Astrocyte (in vitro differentiated cells and primary cell): Measurements from ENCODE around the gene NRF1. TPM values are rescaled to one million over a fixed set of nuclear protein-coding genes. Genes with fewer than 3 reads are reported as not detected.
A peak's percentile ranks its signal among the peaks of the same experiment; 100 is the strongest.

Experiments used
- DNase-seq: peaks from one replicate; pipeline ENCODE4 v3.0.0-alpha.2; 2010; ENCODE audit warnings: low read depth
- FAIRE-seq: peaks from 2 replicates; lab custom pipeline; 2011; peaks lifted over from hg19 to GRCh38; lab: Jason Lieb, UNC
- H2AFZ ChIP-seq: 2 replicates; pipeline ENCODE4 v1.6.0; 2012; ENCODE audit warnings: low read depth, low read length, inconsistent platforms
- H3K27ac ChIP-seq: 2 replicates; pipeline ENCODE4 v1.5.1; 2011; ENCODE audit warnings: low read depth, low read length, inconsistent platforms
- H3K27me3 ChIP-seq: 2 replicates; pipeline ENCODE4 v1.6.0; 2011; ENCODE audit warnings: low read length, inconsistent platforms; ENCODE audit not compliant: insufficient read depth
- H3K36me3 ChIP-seq: 2 replicates; pipeline ENCODE4 v1.5.1; 2011; ENCODE audit warnings: low read length, inconsistent platforms; ENCODE audit not compliant: insufficient read depth
- H3K4me1 ChIP-seq: 2 replicates; pipeline ENCODE4 v1.5.1; 2011; ENCODE audit warnings: low read length, inconsistent platforms; ENCODE audit not compliant: insufficient read depth
- H3K4me2 ChIP-seq: 2 replicates; pipeline ENCODE4 v1.6.0; 2012; ENCODE audit warnings: low read length, inconsistent platforms
- H3K4me3 ChIP-seq: 2 replicates; pipeline ENCODE4 v1.5.1; 2011; ENCODE audit warnings: low read depth, mild to moderate bottlenecking, low read length, inconsistent platforms; ENCODE audit not compliant: insufficient read depth
- H3K79me2 ChIP-seq: 2 replicates; pipeline ENCODE4 v1.6.0; 2012; ENCODE audit warnings: mild to moderate bottlenecking, low read length, inconsistent platforms; ENCODE audit not compliant: insufficient read depth
- H3K9ac ChIP-seq: 2 replicates; pipeline ENCODE4 v1.6.0; 2012; ENCODE audit warnings: mild to moderate bottlenecking, low read length, inconsistent platforms
- H3K9me3 ChIP-seq: 2 replicates; pipeline ENCODE4 v1.5.1; 2012; ENCODE audit warnings: low read depth, mild to moderate bottlenecking, low read length, inconsistent platforms; ENCODE audit not compliant: insufficient read depth
- H4K20me1 ChIP-seq: 2 replicates; pipeline ENCODE4 v1.6.0; 2012; ENCODE audit warnings: low read length, inconsistent platforms; ENCODE audit not compliant: insufficient read depth
- H3K27ac Mint-ChIP-seq: one replicate; pipeline ENCODE4 v1.8.0; 2021; ENCODE audit warnings: mild to moderate bottlenecking, mixed read lengths; ENCODE audit not compliant: unreplicated experiment
- H3K27me3 Mint-ChIP-seq: one replicate; pipeline ENCODE4 v1.8.0; 2021; ENCODE audit warnings: low read depth, mixed read lengths; ENCODE audit not compliant: unreplicated experiment
- H3K36me3 Mint-ChIP-seq: one replicate; pipeline ENCODE4 v1.8.0; 2021; ENCODE audit warnings: low read depth, mixed read lengths; ENCODE audit not compliant: unreplicated experiment
- H3K4me1 Mint-ChIP-seq: one replicate; pipeline ENCODE4 v1.8.0; 2021; ENCODE audit warnings: low read depth, mixed read lengths; ENCODE audit not compliant: unreplicated experiment
- H3K4me3 Mint-ChIP-seq: one replicate; pipeline ENCODE4 v1.8.0; 2021; ENCODE audit warnings: mild to moderate bottlenecking, moderate library complexity, mixed read lengths; ENCODE audit not compliant: unreplicated experiment
- H3K9me3 Mint-ChIP-seq: one replicate; pipeline ENCODE4 v1.8.0; 2021; ENCODE audit warnings: mild to moderate bottlenecking, mixed read lengths; ENCODE audit not compliant: unreplicated experiment
- EZH2 ChIP-seq: IDR thresholded peaks from 2 replicates; pipeline ENCODE4 v1.6.1; 2012; ENCODE audit warnings: mild to moderate bottlenecking, low read length, inconsistent platforms; ENCODE audit not compliant: insufficient read depth
- total RNA-seq: library from RNA; stranded (reverse); gene quantifications from 2 replicates; pipeline ENCODE4 v1.2.1, GENCODE V29; 2021
- TF ChIP-seq, protein P1 (sequence below): IDR thresholded peaks from 2 replicates; pipeline ENCODE4 v1.5.1; 2011; ENCODE audit warnings: low read depth, mild to moderate bottlenecking, inconsistent platforms, low read length, moderate library complexity; ENCODE audit not compliant: insufficient read depth

The NRF1 gene
- total RNA-seq, 1 donor from 2014 or later, result 12.7 TPM

DNA sequence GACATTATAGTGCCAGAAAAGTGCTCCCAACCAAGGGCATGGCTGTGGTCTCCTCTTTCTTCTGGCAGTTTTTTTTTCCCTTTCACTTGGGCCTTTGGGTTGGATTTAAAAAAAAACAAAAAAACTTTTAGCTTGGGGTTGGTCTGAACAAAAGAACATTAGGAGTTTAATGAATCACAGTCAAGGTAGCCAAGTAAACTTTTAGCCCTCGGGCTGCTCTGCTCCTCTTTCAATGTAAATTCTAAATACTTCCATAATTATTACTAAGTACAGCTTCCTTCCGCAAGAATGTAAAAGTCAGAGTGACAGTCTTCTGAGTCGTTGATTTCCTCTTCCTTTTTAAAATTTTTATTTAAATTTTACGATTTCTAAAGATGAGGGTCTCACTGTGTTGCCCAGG lies 79.2 kb downstream of the NRF1 start:
- Histone ChIP-seq H3K4me3 (no peak overlapping the region), H4K20me1 (no peaks in the 10 kb centered on the region), H3K27me3 (no peaks in the 10 kb centered on the region), H2AFZ (no peak overlapping the region), H3K4me1 (no peaks in the 10 kb centered on the region), H3K9ac (no peak overlapping the region), H3K36me3 (no peaks in the 10 kb centered on the region), H3K79me2 (no peaks in the 10 kb centered on the region), H3K27ac (no peak overlapping the region), H3K4me2 (no peak overlapping the region), H3K9me3 (no peaks in the 10 kb centered on the region)
- FAIRE-seq (no peak), DNase-seq (no peak)
- peaks cover 11% of the 10 kb centered on the region for H3K36me3 Mint-ChIP-seq
- no peak overlapping the region for H3K4me3 Mint-ChIP-seq
- no peaks in the 10 kb centered on the region for H3K27me3 Mint-ChIP-seq
- H3K27ac Mint-ChIP-seq, result no peak overlapping the region
- TF ChIP-seq, protein P1, sequence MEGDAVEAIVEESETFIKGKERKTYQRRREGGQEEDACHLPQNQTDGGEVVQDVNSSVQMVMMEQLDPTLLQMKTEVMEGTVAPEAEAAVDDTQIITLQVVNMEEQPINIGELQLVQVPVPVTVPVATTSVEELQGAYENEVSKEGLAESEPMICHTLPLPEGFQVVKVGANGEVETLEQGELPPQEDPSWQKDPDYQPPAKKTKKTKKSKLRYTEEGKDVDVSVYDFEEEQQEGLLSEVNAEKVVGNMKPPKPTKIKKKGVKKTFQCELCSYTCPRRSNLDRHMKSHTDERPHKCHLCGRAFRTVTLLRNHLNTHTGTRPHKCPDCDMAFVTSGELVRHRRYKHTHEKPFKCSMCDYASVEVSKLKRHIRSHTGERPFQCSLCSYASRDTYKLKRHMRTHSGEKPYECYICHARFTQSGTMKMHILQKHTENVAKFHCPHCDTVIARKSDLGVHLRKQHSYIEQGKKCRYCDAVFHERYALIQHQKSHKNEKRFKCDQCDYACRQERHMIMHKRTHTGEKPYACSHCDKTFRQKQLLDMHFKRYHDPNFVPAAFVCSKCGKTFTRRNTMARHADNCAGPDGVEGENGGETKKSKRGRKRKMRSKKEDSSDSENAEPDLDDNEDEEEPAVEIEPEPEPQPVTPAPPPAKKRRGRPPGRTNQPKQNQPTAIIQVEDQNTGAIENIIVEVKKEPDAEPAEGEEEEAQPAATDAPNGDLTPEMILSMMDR, result no peak
- TF ChIP-seq EZH2, result no peak
- no peaks in the 10 kb centered on the region for H3K4me1 Mint-ChIP-seq
- no peaks in the 10 kb centered on the region for H3K9me3 Mint-ChIP-seq

DNA sequence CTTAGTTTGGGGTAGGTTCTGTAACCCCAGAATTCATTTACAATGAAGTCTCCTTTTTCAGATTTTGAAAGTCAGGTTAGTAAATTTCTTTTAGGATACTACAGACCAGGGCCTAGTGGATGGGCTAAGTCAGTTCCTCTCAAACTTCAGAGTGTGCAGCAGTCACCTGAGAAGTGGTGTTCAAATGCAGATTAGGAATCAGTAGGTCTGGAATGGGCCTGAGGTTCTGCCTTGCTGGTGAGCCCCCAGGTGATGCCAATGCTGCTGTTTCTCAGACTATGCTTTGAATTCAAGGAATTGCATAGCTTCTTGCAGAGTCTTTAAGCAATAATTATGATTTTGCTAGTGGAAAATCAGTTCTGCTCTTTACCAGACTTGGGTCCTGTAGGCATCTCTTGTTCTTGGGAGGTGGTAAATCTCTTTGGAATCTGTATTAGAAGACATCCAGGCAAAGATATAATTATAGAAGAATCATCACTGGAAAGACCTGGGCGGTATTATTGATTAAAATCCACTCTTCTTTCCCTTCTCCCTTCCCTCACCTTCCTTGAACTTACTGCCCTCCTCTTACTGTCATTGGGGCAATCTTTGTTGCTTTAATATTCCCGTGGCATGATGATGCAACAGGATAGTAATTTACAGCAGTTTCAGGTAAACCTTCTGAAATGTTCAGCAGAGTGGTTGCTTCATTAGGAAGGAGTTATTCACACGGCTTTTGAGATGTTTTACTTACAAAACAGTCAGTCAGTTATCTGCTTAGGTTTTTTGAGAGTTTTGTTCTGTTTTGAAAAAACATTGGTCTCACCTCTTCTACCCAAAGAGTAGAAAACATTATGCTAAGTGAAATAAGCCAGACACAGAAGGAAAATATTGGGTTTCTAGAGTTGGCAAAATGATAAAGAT lies 87.2 kb downstream of the NRF1 start:
- no peaks in the 10 kb centered on the region for H3K79me2 ChIP-seq
- TF ChIP-seq, protein P1, result no peak
- no peak for TF ChIP-seq EZH2
- no peak overlapping the region for H3K27ac ChIP-seq
- Mint-ChIP-seq H3K27me3 (no peaks in the 10 kb centered on the region), H3K4me1 (peaks cover 18% of the 10 kb centered on the region), H3K36me3 (peaks cover under 1% of the 10 kb centered on the region), H3K27ac (peak overlapping the region; percentile 19), H3K9me3 (no peaks in the 10 kb centered on the region), H3K4me3 (no peak overlapping the region)
- H3K4me3 ChIP-seq, result no peak overlapping the region
- H4K20me1 ChIP-seq, result peaks cover 13% of the 10 kb centered on the region
- no peak overlapping the region for H2AFZ ChIP-seq
- FAIRE-seq (peak; percentile 47), DNase-seq (no peak)
- H3K9me3 ChIP-seq, result no peaks in the 10 kb centered on the region
- no peaks in the 10 kb centered on the region for H3K27me3 ChIP-seq
- no peaks in the 10 kb centered on the region for H3K36me3 ChIP-seq
- H3K4me1 ChIP-seq, result peaks cover 18% of the 10 kb centered on the region
- no peak overlapping the region for H3K4me2 ChIP-seq
- H3K9ac ChIP-seq, result no peak overlapping the region

DNA sequence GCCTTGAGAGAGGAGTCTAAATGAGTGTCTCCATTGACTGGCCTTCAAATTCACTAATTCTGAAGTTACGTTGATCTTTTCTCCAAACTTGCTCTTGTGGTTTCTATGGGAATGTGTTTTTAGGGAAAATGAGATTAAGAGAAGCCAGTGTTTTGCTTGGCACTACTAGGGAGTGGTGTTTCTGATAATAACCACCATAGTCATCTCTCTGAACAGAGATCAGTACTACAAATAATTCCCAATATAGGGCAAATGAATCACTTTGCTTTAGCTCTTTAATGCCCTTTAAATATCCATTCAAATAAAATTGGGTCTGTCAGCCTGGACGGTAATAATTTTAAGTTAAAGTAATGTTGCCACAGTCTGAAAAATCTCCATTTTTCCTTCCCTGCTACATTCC lies 90.8 kb downstream of the NRF1 start:
- H3K9me3 ChIP-seq, result no peaks in the 10 kb centered on the region
- DNase-seq (peak; percentile 77), FAIRE-seq (no peak)
- no peak overlapping the region for H2AFZ ChIP-seq
- Mint-ChIP-seq H3K27me3 (no peaks in the 10 kb centered on the region), H3K4me3 (no peak overlapping the region), H3K27ac (no peak overlapping the region), H3K36me3 (peaks cover 4% of the 10 kb centered on the region), H3K9me3 (no peaks in the 10 kb centered on the region), H3K4me1 (peaks cover 19% of the 10 kb centered on the region)
- H3K27me3 ChIP-seq, result no peaks in the 10 kb centered on the region
- H3K4me3 ChIP-seq, result no peak overlapping the region
- TF ChIP-seq, protein P1, result no peak
- no peak for TF ChIP-seq EZH2
- H3K36me3 ChIP-seq, result no peaks in the 10 kb centered on the region
- peak overlapping the region; percentile 37 for H3K4me2 ChIP-seq
- H3K27ac ChIP-seq, result no peak overlapping the region
- H4K20me1 ChIP-seq, result peaks cover 18% of the 10 kb centered on the region
- H3K79me2 ChIP-seq, result no peaks in the 10 kb centered on the region
- H3K4me1 ChIP-seq, result peaks cover 18% of the 10 kb centered on the region
- no peak overlapping the region for H3K9ac ChIP-seq
